Measurements from ENCODE around the gene PROCA1.

Gene PROCA1

GRCh38 chr17:28711723-28712031 lies at the start of gene PROCA1:
PROCA1 (minus strand) TSS chr17:28711888; CDS start chr17:28711660, 228 bp downstream.
- peak; percentile 32 for DNase-seq

GRCh38 chr17:28760601-28761562 lies 49.2 kb upstream of the PROCA1 start:
- DNase-seq = no peak

GRCh38 chr17:28759256-28759865 lies 47.7 kb upstream of the PROCA1 start:
- no peak for DNase-seq

GRCh38 chr17:28758411-28759121 lies 46.9 kb upstream of the PROCA1 start:
- DNase-seq = no peak

GRCh38 chr17:28756049-28756804 lies 44.5 kb upstream of the PROCA1 start:
- DNase-seq = no peak

- DNase-seq = no peak
Measured at GRCh38 chr17:28755486-28755885, 43.8 kb upstream of the PROCA1 start.

GRCh38 chr17:28751600-28752366 lies 40.1 kb upstream of the PROCA1 start:
- no peak for DNase-seq

GRCh38 chr17:28750178-28751047 lies 38.7 kb upstream of the PROCA1 start:
- peak; percentile 89 for DNase-seq

- no peak for DNase-seq
Measured at GRCh38 chr17:28749516-28750177, 38.0 kb upstream of the PROCA1 start.

- no peak for DNase-seq
Measured at GRCh38 chr17:28748852-28749515, 37.3 kb upstream of the PROCA1 start.

GRCh38 chr17:28747801-28748750 lies 36.4 kb upstream of the PROCA1 start:
- DNase-seq = no peak

GRCh38 chr17:28747051-28747691 lies 35.5 kb upstream of the PROCA1 start:
- no peak for DNase-seq

- no peak for DNase-seq
Measured at GRCh38 chr17:28746611-28747050, 34.9 kb upstream of the PROCA1 start.

- DNase-seq = no peak
Measured at GRCh38 chr17:28745786-28746411, 34.2 kb upstream of the PROCA1 start.

GRCh38 chr17:28744972-28745785 lies 33.5 kb upstream of the PROCA1 start:
- DNase-seq = peak; percentile 40

GRCh38 chr17:28744104-28744971 lies 32.6 kb upstream of the PROCA1 start:
- DNase-seq = peak; percentile 65
